ENCODE results near the gene MAGIX.
A peak's percentile ranks its signal among the peaks of the same experiment; 100 is the strongest.
"Not testable (repeated sequence)": the region's sequence is repeated elsewhere in the genome, so short reads cannot be mapped to it uniquely, and the experiment has no call there.

Gene MAGIX

GRCh38 chrX:49162620-49163019 lies at the start of gene MAGIX:
Gene MAGIX, plus strand, starts transcription at chrX:49162758. Its CDS starts 132 bp downstream, at chrX:49162890.
- no peak for DNase-seq (ENCODE audit: low read depth)

- no peak for DNase-seq (ENCODE audit: low read depth)
These were observed 46.5 kb upstream of the MAGIX start for GRCh38 chrX:49116076-49116475.

- DNase-seq (ENCODE audit: low read depth), result no peak
These were observed 45.8 kb upstream of the MAGIX start for GRCh38 chrX:49116716-49117115.

- DNase-seq (ENCODE audit: low read depth), result no peak
These were observed 45.0 kb upstream of the MAGIX start for GRCh38 chrX:49117581-49117980.

- no peak for DNase-seq (ENCODE audit: low read depth)
These were observed 42.5 kb upstream of the MAGIX start for GRCh38 chrX:49120091-49120490.

GRCh38 chrX:49122499-49122898 lies 40.1 kb upstream of the MAGIX start:
- no peak for DNase-seq (ENCODE audit: low read depth)

- DNase-seq (ENCODE audit: low read depth), result not testable (repeated sequence)
These were observed 34.8 kb upstream of the MAGIX start for GRCh38 chrX:49127742-49128258.

GRCh38 chrX:49129427-49129826 lies 33.1 kb upstream of the MAGIX start:
- DNase-seq (ENCODE audit: low read depth), result no peak

GRCh38 chrX:49132275-49132674 lies 30.3 kb upstream of the MAGIX start:
- not testable (repeated sequence) for DNase-seq (ENCODE audit: low read depth)

GRCh38 chrX:49133759-49134158 lies 28.8 kb upstream of the MAGIX start:
- no peak for DNase-seq (ENCODE audit: low read depth)

GRCh38 chrX:49137492-49137891 lies 25.1 kb upstream of the MAGIX start:
- no peak for DNase-seq (ENCODE audit: low read depth)

GRCh38 chrX:49139713-49140112 lies 22.8 kb upstream of the MAGIX start:
- DNase-seq (ENCODE audit: low read depth), result no peak

- DNase-seq (ENCODE audit: low read depth), result not testable (repeated sequence)
These were observed 20.3 kb upstream of the MAGIX start for GRCh38 chrX:49142264-49142663.

- not testable (repeated sequence) for DNase-seq (ENCODE audit: low read depth)
These were observed 19.4 kb upstream of the MAGIX start for GRCh38 chrX:49143154-49143553.

- DNase-seq (ENCODE audit: low read depth), result no peak
These were observed 15.3 kb upstream of the MAGIX start for GRCh38 chrX:49147282-49147681.

GRCh38 chrX:49147936-49148335 lies 14.6 kb upstream of the MAGIX start:
- DNase-seq (ENCODE audit: low read depth), result no peak

- DNase-seq (ENCODE audit: low read depth), result not testable (repeated sequence)
These were observed 14.0 kb upstream of the MAGIX start for GRCh38 chrX:49148390-49149100.

- DNase-seq (ENCODE audit: low read depth), result not testable (repeated sequence)
These were observed 13.3 kb upstream of the MAGIX start for GRCh38 chrX:49149291-49149690.

GRCh38 chrX:49153467-49153866 lies 9.1 kb upstream of the MAGIX start:
- DNase-seq (ENCODE audit: low read depth), result no peak

GRCh38 chrX:49155243-49155899 lies 7.2 kb upstream of the MAGIX start:
- DNase-seq (ENCODE audit: low read depth), result no peak

- peak; percentile 74 for DNase-seq (ENCODE audit: low read depth)
These were observed 6.4 kb upstream of the MAGIX start for GRCh38 chrX:49155900-49156837.

GRCh38 chrX:49157194-49157593 lies 5.4 kb upstream of the MAGIX start:
- DNase-seq (ENCODE audit: low read depth), result no peak

Measured in activated T-cell treated with anti-CD3 and anti-CD28 coated beads for 24 hours (primary cell).